C1 segment of cervical spinal cord (tissue), 14 donors: ENCODE measurements around the gene COA1.
"Not testable (repeated sequence)": the region's sequence is repeated elsewhere in the genome, so short reads cannot be mapped to it uniquely, and the experiment has no call there.

Experiments used
- DNase-seq, 14 donors: peaks; one replicate each; lab custom pipeline; 2025; lab: John Stamatoyannopoulos, UW

Gene COA1

DNA sequence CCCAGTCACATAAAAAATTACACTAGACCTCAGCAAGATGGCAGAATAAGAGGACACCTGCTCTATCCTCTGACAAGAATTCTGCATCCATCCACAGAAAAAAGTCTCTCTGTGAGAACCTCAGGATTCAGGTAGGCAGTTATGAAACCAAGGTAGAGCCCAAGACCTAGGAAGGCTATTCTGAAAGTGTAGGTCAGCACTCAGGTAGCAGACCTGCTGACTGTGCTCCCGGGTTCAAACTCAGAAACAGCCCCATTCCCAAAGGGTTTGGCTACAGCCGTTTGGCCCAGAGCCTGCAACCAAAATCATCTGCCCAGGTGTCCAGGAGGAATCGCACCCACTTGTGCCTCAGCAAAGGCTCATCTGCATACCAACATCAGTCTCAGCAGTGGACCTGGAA, 37.7 kb downstream of the COA1 start:
- no peak for DNase-seq

- DNase-seq: no peak
These were observed 40.2 kb downstream of the COA1 start for GRCh38 chr7:43689115-43689514.

DNA sequence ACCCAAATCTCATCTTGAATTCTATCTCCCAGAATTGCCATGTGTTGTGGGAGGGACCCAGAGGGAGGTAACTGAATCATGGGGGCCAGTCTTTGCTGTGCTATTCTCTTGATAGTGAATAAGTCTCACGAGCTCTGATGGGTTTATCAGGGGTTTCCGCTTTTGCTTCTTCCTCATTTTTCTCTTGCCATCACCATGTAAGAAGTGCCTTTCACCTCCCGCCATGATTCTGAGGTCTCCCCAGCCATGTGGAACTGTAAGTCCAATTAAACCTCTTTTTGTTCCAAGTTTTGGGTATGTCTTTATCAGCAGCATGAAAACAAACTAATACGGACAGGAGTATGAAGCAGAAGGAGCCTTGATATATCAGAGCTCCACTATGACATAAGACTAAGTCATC, 41.5 kb downstream of the COA1 start:
- DNase-seq: not testable (repeated sequence)

DNA sequence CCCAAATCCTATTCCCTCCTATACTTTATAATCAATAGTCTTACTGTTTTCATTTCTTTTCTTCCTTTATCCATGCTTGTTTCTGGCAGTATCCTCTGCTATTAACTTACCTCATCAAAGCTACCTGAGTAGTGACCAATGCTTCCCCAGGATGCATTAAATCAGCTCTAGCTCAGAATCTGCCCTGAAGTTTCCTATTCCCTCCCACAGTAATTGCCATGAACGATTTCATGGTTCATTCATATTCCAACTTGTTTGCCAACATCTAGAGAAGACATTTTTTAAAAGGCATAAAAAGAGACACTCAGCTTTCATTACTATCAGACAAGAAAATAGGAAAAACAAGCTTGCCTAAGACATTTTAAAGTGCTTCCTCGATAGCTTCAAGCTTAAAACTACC, 42.3 kb downstream of the COA1 start:
- no peak for DNase-seq

DNA sequence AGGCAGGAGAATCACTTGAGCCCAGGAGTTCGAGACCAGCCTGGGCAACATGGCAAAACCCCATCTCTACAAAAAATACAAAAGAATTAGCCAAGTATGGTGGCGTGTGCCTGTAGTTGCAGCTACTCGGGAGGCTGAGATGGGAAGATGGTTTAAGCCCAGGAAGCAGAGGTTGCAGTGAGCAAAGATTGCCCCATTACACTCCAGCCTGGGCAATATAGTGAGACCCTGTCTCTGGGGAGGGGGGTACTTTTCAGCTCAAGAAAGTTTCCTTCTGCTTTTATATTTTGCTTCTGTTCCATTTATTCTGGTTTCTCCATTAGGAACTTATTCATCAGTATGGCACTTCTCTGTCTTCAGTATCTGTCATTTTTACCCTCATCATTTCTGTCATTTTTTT, 48.6 kb downstream of the COA1 start:
- no peak for DNase-seq

- DNase-seq: no peak
These were observed 49.9 kb downstream of the COA1 start for GRCh38 chr7:43679210-43680068.

- DNase-seq: no peak
These were observed 51.0 kb downstream of the COA1 start for GRCh38 chr7:43678315-43678714.

- DNase-seq: no peak
These were observed 51.5 kb downstream of the COA1 start for GRCh38 chr7:43677864-43678263.

- DNase-seq: no peak
These were observed 54.5 kb downstream of the COA1 start for GRCh38 chr7:43674559-43675436.

GRCh38 chr7:43673243-43673976, 55.9 kb downstream of the COA1 start:
- DNase-seq: not testable (repeated sequence)

- DNase-seq: no peak
These were observed 57.8 kb downstream of the COA1 start for GRCh38 chr7:43671521-43671920.

- DNase-seq: no peak
These were observed 59.8 kb downstream of the COA1 start for GRCh38 chr7:43669286-43670081.

GRCh38 chr7:43668035-43668434, 61.3 kb downstream of the COA1 start:
- DNase-seq: no peak

DNA sequence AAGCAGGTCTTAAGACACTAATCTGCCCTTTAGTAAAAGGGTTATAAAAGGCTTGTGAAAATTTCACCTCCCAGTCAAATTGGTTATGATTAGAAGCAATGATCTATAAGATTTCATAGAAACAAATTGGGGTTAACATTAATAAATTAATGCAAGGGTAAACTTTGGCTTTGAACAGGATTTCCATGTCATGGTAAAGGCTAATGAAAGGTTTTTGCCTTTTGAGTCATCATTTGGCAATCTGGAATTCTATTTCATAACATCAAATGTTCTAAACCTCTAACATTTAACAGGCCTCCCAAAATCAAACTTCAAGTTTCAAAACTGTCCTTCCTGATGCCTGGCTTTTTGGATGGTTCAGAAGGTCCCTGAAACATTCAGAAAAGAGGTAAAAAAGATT, 62.4 kb downstream of the COA1 start:
- no peak for DNase-seq

- no peak for DNase-seq
These were observed 64.6 kb downstream of the COA1 start for GRCh38 chr7:43664681-43665080.

DNA sequence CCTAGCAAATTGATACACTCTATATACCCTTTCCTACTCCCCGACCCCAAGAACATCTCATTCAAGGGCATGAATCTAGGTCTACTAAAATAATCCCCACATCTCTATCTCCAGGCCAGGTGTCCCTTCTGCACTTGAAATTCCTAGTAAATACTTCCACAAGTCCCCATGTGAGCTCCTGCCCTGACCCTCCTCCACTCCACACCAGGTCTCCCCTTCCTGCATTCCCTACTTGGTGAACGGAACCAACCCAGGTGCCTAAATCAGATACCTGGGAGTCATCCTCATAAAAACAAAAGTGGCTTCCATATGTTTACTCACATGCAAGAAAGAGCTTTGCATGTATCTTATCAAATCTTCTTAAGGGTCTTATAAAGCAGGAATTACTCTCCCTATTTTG, 69.2 kb downstream of the COA1 start:
- no peak for DNase-seq

DNA sequence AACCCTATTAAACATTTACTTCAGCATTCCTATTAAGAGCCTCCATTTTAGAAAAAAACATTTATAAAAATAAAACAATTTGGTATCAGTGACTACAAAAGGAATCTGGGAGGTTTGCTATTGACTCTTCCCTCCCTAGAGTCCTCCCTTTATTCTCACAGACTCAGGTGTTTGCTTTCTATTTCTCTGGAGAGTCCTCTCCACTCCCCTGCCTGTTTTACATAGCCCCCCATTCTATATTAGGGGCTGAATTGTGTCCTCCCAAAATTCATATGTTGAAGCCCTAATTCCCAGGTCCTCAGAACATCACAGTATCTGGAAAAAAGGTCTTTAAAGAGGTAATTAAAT, 69.8 kb downstream of the COA1 start:
- DNase-seq: no peak

DNA sequence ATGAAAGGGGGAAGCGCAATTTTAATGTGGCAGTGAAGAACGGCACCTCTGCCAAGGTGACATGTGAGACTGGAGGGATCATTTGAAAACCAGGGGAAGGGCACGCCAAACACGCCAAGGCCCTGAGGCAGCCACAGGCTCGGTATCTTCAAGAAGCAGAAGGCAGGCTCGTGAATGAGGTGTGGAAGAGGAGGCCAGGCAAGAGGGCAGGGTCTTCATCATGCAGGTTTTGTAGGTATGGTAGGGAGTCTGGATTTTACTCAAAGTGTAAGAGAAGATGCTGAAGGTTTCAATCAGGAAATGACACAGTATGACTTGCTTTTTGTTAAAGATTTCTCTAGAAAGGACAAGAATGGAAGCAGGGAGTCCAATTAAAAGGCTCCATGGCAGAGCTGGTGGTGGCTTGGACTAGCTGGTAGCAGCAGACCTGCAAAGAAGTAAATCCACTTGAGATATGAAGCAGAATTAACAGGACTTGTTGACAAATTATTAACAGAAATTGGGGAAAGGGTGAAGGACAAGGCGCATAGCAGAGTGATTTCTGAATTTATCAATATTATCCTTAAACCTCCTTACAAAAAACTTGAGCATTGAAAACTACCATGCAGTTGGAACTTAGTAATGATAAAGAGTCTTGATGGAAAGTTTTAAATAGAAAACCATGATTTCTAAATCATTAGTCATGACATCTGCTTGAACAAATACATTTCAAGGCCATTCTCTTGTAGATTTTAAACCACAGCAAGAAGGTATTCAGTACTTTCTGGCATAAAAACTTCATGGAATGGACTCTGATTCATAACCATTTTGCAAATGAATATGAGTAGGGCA, 70.4 kb downstream of the COA1 start:
- DNase-seq: no peak

- DNase-seq: no peak
These were observed 72.3 kb downstream of the COA1 start for GRCh38 chr7:43656997-43657396.

- no peak for DNase-seq
These were observed 73.7 kb downstream of the COA1 start for GRCh38 chr7:43655584-43655983.
